ENCODE measurements around the gene ALPP.

ALPP gene

DNA sequence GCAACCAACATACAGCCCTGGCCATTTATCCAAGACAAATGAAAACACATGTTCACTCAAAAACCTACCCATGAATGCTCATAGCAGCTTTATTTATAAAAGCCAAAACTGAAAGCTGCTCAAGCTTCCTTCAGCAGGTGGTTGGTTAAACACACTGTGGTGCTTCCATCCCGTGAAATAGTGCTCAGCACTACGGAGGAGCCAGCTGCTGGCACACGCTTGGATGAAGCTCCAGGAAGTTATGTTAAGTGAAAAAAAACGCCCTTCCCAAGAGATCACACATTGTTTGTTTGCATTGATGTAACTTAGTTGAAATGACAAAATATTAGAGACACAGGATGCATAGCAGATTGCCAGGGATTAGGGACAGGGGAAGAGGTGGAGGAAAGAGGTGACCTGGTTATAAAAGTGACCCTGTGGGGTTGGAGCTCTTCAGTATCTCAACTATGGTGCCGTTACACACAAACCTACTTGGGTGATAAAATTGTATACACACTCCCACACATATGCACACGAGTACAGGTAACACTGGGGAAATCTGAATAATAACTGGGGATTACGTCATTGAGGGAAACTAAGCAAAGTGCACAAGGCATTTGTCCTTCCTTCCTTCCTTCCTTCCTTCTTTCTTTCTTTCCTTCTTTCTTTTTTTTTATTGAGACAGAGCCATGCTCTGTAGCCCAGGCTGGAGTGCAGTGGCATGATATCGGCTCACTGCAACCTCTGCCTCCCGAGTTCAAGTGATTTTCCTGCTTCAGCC lies 21.9 kb downstream of the ALPP start:
- no peak overlapping the region for H3K27ac ChIP-seq (replicated peaks)
- peaks cover 2% of the 10 kb centered on the region for H3K27me3 ChIP-seq (ENCODE audit: insufficient read depth, poor library complexity, severe bottlenecking)
- no peak overlapping the region for H3K4me3 ChIP-seq (replicated peaks; ENCODE audit: insufficient read depth, low read length)
- DNase-seq (ENCODE audit: low read depth in 1 of 2, low spot score in 1 of 2) = no peak
- TF ChIP-seq, protein P1, sequence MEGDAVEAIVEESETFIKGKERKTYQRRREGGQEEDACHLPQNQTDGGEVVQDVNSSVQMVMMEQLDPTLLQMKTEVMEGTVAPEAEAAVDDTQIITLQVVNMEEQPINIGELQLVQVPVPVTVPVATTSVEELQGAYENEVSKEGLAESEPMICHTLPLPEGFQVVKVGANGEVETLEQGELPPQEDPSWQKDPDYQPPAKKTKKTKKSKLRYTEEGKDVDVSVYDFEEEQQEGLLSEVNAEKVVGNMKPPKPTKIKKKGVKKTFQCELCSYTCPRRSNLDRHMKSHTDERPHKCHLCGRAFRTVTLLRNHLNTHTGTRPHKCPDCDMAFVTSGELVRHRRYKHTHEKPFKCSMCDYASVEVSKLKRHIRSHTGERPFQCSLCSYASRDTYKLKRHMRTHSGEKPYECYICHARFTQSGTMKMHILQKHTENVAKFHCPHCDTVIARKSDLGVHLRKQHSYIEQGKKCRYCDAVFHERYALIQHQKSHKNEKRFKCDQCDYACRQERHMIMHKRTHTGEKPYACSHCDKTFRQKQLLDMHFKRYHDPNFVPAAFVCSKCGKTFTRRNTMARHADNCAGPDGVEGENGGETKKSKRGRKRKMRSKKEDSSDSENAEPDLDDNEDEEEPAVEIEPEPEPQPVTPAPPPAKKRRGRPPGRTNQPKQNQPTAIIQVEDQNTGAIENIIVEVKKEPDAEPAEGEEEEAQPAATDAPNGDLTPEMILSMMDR (IDR thresholded peaks at IDR 0.05; ENCODE audit: insufficient read depth, low read length) = no peak
- TF ChIP-seq SPI1 (IDR thresholded peaks at IDR 0.05; ENCODE audit: borderline replicate concordance, low read depth) = no peak
- TF ChIP-seq, protein P2, sequence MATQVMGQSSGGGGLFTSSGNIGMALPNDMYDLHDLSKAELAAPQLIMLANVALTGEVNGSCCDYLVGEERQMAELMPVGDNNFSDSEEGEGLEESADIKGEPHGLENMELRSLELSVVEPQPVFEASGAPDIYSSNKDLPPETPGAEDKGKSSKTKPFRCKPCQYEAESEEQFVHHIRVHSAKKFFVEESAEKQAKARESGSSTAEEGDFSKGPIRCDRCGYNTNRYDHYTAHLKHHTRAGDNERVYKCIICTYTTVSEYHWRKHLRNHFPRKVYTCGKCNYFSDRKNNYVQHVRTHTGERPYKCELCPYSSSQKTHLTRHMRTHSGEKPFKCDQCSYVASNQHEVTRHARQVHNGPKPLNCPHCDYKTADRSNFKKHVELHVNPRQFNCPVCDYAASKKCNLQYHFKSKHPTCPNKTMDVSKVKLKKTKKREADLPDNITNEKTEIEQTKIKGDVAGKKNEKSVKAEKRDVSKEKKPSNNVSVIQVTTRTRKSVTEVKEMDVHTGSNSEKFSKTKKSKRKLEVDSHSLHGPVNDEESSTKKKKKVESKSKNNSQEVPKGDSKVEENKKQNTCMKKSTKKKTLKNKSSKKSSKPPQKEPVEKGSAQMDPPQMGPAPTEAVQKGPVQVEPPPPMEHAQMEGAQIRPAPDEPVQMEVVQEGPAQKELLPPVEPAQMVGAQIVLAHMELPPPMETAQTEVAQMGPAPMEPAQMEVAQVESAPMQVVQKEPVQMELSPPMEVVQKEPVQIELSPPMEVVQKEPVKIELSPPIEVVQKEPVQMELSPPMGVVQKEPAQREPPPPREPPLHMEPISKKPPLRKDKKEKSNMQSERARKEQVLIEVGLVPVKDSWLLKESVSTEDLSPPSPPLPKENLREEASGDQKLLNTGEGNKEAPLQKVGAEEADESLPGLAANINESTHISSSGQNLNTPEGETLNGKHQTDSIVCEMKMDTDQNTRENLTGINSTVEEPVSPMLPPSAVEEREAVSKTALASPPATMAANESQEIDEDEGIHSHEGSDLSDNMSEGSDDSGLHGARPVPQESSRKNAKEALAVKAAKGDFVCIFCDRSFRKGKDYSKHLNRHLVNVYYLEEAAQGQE (IDR thresholded peaks at IDR 0.05; ENCODE audit: insufficient replicate concordance, low read depth) = no peak
- no peak for TF ChIP-seq POLR2AphosphoS5 (IDR thresholded peaks at IDR 0.05; ENCODE audit: low read depth)
- TF ChIP-seq GABPA (IDR thresholded peaks at IDR 0.05; ENCODE audit: low read depth) = no peak

DNA sequence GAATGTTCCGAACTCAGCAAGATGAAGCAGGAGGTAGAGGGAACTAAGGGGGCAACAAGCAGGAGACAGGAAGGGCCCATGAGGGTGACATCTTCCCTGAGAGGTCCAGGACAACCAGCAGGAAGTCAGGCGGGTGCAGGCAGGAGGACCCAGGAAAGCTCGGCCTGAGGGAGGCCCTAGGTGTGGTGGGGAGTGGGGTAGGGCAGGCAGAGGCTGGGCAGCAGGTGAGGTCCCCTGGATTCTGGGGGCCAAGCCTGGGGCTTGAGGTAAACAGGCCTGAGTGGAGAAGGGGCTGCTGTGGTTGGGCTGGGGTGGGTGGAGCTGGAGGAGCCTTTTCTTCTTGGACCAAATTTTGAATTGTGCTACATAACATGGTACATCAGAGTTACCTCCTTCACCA lies 24.0 kb downstream of the ALPP start:
- H3K27me3 ChIP-seq (ENCODE audit: insufficient read depth, poor library complexity, severe bottlenecking) = no peaks in the 10 kb centered on the region
- H3K27ac ChIP-seq (replicated peaks) = no peak overlapping the region
- no peak for DNase-seq (ENCODE audit: low read depth in 1 of 2, low spot score in 1 of 2)
- TF ChIP-seq, protein P2 (IDR thresholded peaks at IDR 0.05; ENCODE audit: insufficient replicate concordance, low read depth) = no peak
- TF ChIP-seq POLR2AphosphoS5 (IDR thresholded peaks at IDR 0.05; ENCODE audit: low read depth) (no peak), SPI1 (IDR thresholded peaks at IDR 0.05; ENCODE audit: borderline replicate concordance, low read depth) (no peak), GABPA (IDR thresholded peaks at IDR 0.05; ENCODE audit: low read depth) (no peak)
- TF ChIP-seq, protein P1 (IDR thresholded peaks at IDR 0.05; ENCODE audit: insufficient read depth, low read length) = no peak
- no peak overlapping the region for H3K4me3 ChIP-seq (replicated peaks; ENCODE audit: insufficient read depth, low read length)

DNA sequence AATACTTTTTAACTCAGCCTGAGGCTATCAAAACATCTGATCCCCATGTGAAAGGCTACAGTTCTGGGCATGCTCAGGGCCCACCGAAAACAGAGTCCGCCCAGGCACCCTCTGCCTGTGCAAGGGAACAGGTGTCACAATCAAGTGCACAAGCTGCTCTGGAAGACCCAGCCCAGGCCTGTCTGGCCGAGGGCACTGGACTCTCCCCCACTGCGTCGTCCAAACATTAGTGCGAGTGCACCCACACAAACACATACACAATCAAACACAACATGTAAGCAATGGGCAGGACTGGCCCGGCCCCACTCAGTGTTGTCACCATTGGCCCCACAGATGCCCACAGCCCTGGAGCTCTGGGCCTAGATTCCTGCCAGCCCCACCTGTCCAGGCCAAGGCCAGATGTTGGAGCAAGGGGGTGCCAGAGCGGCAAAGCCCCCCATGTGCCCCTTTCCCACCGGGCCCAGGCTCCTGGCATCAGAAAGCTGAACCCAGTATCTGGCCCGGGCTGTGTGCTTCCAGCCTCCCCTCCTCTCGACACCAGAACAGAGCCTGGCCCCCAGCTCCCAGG lies 27.5 kb downstream of the ALPP start:
- Histone ChIP-seq H3K27ac (replicated peaks) (no peak overlapping the region), H3K27me3 (ENCODE audit: insufficient read depth, poor library complexity, severe bottlenecking) (no peaks in the 10 kb centered on the region), H3K4me3 (replicated peaks; ENCODE audit: insufficient read depth, low read length) (no peak overlapping the region)
- DNase-seq (ENCODE audit: low read depth in 1 of 2, low spot score in 1 of 2) = no peak
- no peak for TF ChIP-seq SPI1 (IDR thresholded peaks at IDR 0.05; ENCODE audit: borderline replicate concordance, low read depth)
- TF ChIP-seq, protein P2 (IDR thresholded peaks at IDR 0.05; ENCODE audit: insufficient replicate concordance, low read depth) = no peak

Measured in HL-60 (cell line).